ENCODE results near the gene CPNE6. TPM values are rescaled to one million over a fixed set of nuclear protein-coding genes. Genes with fewer than 3 reads are reported as not detected.

CPNE6 gene
- total RNA-seq, 1 experiment from 2014 or later: not detected

DNA sequence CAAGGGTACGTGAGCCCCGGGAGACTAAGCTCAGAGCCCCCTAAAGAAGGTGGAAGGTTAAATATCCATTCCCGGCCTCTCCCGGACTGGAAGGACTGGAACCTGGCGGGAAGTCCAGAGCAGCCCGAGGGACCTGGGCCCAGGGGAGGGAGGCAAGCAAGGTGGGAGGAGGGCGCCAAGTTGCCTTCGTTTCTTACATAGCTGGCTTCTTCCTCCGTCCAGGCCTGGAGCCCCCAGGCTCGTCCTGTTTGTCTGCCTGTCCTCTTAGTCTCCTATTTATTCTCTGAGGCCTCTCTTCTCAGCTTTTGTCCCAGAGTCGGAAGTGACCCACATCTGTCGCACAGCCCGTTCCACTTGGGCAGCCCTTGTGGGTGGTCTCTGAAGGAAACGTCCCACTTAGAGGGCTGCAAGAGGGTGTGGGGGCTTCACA lies 23.5 kb downstream of the CPNE6 start:
- Histone ChIP-seq H3K9me3 (ENCODE audit: low read depth, low read length, poor library complexity, severe bottlenecking) (no peaks in the 10 kb centered on the region), H3K27ac (ENCODE audit: low read depth, low read length, poor library complexity, severe bottlenecking) (peak overlapping the region; percentile 94), H3K36me3 (ENCODE audit: insufficient read depth, low read length, poor library complexity, severe bottlenecking) (peaks cover 12% of the 10 kb centered on the region), H3K27me3 (replicated peaks; ENCODE audit: insufficient read depth, low read depth, low read length, poor library complexity) (no peaks in the 10 kb centered on the region), H3K4me3 (ENCODE audit: low read depth, low read length, poor library complexity, severe bottlenecking) (peak overlapping the region; percentile 78), H3K4me1 (ENCODE audit: insufficient read depth, low read length, poor library complexity, severe bottlenecking) (peaks cover 12% of the 10 kb centered on the region)
- DNase-seq (ENCODE audit: low spot score): no peak
- ChIA-PET CTCF (no interaction called here), POLR2A (ENCODE audit: low non-redundant PET) (interaction anchor here (1.0 to 2.2 kb wide), 2 partner anchors 20 to 148 kb away, joined by 3 to 13 read pairs; partner anchors contain the start of genes DCAF11, NRL and TINF2)
- intact Hi-C loops (cut with micrococcal nuclease; ENCODE audit: unreplicated experiment): no loop called here
- no TSS peak for BruUV-seq (replicated peaks)
- no peak for TF ChIP-seq EZH2 (IDR thresholded peaks at IDR 0.05; ENCODE audit: borderline replicate concordance, low read depth, low read length, poor library complexity, severe bottlenecking)
- TF ChIP-seq, protein P1, sequence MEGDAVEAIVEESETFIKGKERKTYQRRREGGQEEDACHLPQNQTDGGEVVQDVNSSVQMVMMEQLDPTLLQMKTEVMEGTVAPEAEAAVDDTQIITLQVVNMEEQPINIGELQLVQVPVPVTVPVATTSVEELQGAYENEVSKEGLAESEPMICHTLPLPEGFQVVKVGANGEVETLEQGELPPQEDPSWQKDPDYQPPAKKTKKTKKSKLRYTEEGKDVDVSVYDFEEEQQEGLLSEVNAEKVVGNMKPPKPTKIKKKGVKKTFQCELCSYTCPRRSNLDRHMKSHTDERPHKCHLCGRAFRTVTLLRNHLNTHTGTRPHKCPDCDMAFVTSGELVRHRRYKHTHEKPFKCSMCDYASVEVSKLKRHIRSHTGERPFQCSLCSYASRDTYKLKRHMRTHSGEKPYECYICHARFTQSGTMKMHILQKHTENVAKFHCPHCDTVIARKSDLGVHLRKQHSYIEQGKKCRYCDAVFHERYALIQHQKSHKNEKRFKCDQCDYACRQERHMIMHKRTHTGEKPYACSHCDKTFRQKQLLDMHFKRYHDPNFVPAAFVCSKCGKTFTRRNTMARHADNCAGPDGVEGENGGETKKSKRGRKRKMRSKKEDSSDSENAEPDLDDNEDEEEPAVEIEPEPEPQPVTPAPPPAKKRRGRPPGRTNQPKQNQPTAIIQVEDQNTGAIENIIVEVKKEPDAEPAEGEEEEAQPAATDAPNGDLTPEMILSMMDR (conservative IDR thresholded peaks at IDR 0.05; ENCODE audit: low read depth, low read length): no peak

DNA sequence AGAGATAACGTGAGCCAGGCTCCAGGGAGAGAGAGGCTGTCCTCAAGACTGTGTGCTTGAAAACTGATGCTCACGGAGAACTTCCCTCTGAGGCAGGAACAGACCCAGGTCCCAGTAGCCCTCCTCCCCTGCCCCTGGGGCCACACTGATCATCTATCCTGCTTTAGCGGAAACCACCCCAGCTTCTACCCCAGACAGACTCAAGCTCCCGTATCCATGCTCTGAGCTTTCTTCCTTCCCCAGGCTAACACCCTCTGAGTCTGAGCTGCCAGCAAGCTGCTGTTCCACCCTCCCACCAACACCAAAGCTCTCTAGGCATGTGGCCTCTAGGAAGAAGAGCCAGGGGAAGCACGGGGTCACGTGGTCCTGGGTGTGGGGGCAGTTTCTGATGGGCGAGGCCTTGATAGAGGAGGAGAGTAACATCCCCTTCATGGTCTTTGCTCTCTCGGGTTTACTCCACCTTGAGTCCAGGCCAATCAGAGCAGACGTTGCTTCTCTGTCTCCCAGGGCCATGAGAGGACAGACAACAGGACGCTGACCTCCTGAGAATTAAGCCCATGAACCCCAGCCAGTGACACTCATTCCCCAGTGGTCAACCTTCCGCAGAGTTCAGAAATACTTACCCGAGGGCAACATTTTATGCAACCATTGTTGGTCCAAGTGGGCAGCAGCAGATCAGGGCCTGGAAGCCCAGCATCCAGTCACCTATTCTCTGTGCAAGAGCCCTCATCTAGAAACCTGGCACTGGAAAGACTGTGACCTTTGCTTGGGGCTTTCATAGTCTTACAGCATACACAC lies 24.1 kb downstream of the CPNE6 start:
- intact Hi-C loops (cut with micrococcal nuclease; ENCODE audit: unreplicated experiment): no loop called here
- Histone ChIP-seq H3K4me3 (ENCODE audit: low read depth, low read length, poor library complexity, severe bottlenecking) (peak overlapping the region; percentile 78), H3K4me1 (ENCODE audit: insufficient read depth, low read length, poor library complexity, severe bottlenecking) (peaks cover 12% of the 10 kb centered on the region), H3K27ac (ENCODE audit: low read depth, low read length, poor library complexity, severe bottlenecking) (peak overlapping the region; percentile 94), H3K36me3 (ENCODE audit: insufficient read depth, low read length, poor library complexity, severe bottlenecking) (peaks cover 14% of the 10 kb centered on the region), H3K27me3 (replicated peaks; ENCODE audit: insufficient read depth, low read depth, low read length, poor library complexity) (no peaks in the 10 kb centered on the region), H3K9me3 (ENCODE audit: low read depth, low read length, poor library complexity, severe bottlenecking) (no peaks in the 10 kb centered on the region)
- POLR2A ChIA-PET (ENCODE audit: low non-redundant PET): interaction anchor here (2.2 kb wide), 1 partner anchor 19 kb away, joined by 13 read pairs; the partner anchor contains the start of genes DCAF11 and NRL
- no peak for DNase-seq (ENCODE audit: low spot score)
- BruUV-seq (replicated peaks): no TSS peak
- CTCF ChIA-PET: no interaction called here
- TF ChIP-seq, protein P1 (conservative IDR thresholded peaks at IDR 0.05; ENCODE audit: low read depth, low read length): no peak
- no peak for TF ChIP-seq EZH2 (IDR thresholded peaks at IDR 0.05; ENCODE audit: borderline replicate concordance, low read depth, low read length, poor library complexity, severe bottlenecking)

DNA sequence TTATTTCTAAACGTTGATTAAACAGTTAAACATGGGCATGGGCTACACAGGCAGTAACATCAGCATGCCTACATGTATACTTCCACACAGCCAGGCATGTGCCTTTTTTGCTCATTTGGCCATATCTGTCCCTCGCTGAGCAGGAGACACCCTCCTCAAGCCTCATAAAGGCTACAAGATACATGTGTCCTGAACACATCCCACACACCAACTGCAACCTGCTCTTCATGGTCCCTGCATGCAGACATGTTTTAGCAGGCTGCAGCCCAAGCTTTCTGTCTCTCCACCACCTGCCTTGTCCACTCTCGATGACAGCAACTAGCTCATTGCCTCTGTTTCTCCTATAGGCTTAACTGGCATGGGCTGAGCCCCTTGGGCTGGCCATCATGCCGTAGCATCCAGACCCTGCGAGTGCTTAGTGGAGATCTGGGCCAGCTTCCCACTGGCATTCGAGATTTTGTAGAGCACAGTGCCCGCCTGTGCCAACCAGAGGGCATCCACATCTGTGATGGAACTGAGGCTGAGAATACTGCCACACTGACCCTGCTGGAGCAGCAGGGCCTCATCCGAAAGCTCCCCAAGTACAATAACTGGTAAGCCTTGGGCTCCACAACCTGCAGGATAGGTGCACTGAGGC lies 25.3 kb downstream of the CPNE6 start:
- Histone ChIP-seq H3K4me1 (ENCODE audit: insufficient read depth, low read length, poor library complexity, severe bottlenecking) (peaks cover 12% of the 10 kb centered on the region), H3K4me3 (ENCODE audit: low read depth, low read length, poor library complexity, severe bottlenecking) (no peak overlapping the region), H3K9me3 (ENCODE audit: low read depth, low read length, poor library complexity, severe bottlenecking) (no peaks in the 10 kb centered on the region), H3K27me3 (replicated peaks; ENCODE audit: insufficient read depth, low read depth, low read length, poor library complexity) (no peaks in the 10 kb centered on the region), H3K27ac (ENCODE audit: low read depth, low read length, poor library complexity, severe bottlenecking) (no peak overlapping the region), H3K36me3 (ENCODE audit: insufficient read depth, low read length, poor library complexity, severe bottlenecking) (peaks cover 19% of the 10 kb centered on the region)
- ChIA-PET CTCF (interaction anchor here (0.9 kb wide), 1 partner anchor 38 kb away, joined by 4 read pairs; no protein-coding TSS in a partner anchor), POLR2A (ENCODE audit: low non-redundant PET) (no interaction called here)
- no TSS peak for BruUV-seq (replicated peaks)
- DNase-seq (ENCODE audit: low spot score): no peak
- TF ChIP-seq, protein P1 (conservative IDR thresholded peaks at IDR 0.05; ENCODE audit: low read depth, low read length): no peak
- no peak for TF ChIP-seq EZH2 (IDR thresholded peaks at IDR 0.05; ENCODE audit: borderline replicate concordance, low read depth, low read length, poor library complexity, severe bottlenecking)
- intact Hi-C loops (cut with micrococcal nuclease; ENCODE audit: unreplicated experiment): no loop called here

Data from A673 (cell line).